ENCODE data around the gene ANKRD11.

The ANKRD11 gene

DNA sequence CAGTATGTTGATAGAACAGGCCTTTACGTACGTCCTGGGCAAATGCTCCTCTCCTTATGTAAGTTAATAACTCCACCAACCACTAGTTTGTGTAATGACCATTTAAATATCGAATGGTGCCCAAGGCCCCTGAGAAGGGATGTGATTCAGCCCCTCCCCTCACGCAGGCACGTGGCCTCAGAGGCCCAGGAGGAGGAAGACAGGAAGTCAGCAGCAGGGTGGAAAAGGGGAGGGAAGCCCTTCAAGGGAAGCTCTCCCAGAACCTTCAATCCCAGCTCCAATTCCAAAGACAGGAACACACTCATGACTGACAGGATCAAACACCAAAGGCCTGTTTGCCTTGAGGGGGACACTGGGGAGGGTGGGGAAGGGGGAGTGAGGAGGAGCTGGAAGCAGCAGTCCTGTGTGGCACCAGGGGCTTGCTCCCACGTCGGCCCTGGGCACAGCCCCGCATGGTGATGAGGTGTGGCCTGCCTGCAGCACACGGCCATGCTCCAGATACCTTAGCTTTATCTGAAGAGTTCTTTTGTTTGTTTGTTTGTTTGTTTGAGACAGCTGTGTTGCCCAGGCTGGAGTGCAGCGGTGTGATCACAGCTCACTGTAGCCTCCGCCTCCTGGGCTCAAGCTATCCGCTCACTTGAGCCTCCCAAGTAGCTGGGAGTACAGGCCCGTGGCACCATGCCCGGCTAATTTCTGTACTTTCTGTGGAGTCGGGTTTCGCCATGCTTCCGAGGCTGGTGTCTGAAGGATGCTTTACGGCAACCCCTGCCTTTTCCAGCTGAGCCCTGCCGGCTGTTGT is 167.8 kb downstream of the ANKRD11 start:
- DNase-seq (ENCODE audit: extremely low spot score, insufficient read length, low read depth) (no peak), FAIRE-seq (no peak)

DNA sequence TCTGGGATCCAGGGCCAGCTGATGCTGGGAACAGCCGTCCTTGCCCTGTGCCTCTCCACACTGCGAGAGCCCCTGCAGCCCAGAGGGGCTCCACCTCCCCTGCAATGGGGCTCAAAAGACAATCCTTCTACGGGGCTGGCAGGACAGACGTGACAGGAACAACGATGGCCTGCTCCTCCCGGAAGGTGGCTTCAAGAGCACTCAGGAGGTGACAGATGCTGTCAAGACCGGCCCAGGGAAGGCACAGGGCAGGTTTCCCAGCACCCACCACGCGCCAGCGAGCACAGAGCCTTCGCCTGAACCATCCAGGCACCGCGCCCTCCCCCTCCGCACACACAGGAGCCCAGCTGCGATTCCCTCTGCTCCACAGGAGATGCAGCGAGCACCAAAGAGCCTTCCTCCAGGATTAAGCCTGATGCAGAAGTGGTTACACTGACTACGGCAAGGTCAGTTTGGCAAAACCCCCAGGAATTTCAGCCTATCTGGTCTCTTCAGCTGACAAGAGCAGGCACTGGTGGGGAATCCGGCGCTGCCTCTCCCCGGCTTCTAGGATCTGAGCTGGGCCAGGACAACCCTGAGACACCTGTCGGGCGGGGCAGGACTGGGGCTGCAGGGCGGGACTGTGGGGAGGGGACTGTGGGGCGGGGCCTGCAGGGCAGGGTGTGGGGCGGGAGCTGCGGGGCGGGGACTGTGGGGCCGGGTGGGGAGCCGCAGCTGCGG is 169.4 kb downstream of the ANKRD11 start:
- FAIRE-seq (no peak), DNase-seq (ENCODE audit: extremely low spot score, insufficient read length, low read depth) (no peak)

DNA sequence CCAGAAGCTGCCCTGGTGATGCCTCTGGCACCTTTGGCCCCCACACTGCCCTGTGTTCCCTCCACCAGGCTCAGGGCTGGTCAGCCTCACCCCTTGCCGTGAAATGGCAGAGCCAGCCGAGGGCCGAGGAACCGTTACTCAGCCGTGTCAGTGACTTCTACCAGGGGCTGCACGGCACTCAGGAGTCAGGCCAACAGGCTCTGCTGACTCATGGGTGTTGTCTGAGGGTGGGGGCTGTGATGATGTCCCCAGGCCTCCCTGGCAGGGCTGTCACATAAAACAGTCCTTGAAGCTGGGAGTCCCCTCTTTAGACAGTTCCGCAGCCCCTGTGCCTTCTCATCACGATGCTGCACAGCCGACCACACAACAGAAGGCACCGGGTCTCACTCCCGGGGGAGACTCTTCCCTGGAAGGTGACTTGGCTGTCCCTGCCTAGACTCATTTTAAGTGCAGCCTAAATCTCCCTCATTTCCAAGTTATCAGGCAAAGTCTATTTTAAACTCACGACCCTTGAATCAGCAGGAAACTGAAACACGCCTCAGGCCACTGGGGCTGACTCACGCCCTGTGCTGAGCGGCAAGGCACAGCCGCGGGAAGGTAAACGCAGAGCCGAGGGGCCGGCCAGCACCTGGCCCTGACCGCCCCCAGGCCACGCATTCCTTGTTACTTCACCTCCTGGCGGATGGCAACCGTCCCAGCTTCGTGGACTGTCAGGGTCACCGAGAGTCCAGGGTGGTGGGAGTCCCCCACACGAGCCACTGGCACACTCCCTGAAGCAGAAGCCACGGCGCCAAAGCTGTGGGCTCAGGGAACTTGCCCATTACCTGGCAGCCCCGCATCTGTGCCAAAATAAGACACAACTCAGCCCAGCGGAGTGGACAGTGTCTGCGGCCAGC is 170.2 kb downstream of the ANKRD11 start:
- FAIRE-seq, result no peak

DNA sequence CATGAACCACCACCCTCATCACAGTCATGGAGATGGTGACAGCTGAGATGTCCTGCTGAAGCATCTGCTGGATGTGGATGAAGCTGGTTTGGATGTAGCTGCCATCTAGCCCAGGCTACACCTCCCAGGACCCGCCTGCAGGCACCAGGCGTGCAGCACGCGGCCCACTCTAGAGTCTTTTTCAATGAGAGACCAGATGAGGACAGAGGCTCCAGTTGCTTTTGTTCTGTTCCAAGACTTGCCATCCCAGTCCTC is 170.8 kb downstream of the ANKRD11 start:
- no peak for FAIRE-seq

More for the DNA sequence above, 170.2 kb downstream of the ANKRD11 start:
- DNase-seq (ENCODE audit: extremely low spot score, insufficient read length, low read depth), result no peak

DNA sequence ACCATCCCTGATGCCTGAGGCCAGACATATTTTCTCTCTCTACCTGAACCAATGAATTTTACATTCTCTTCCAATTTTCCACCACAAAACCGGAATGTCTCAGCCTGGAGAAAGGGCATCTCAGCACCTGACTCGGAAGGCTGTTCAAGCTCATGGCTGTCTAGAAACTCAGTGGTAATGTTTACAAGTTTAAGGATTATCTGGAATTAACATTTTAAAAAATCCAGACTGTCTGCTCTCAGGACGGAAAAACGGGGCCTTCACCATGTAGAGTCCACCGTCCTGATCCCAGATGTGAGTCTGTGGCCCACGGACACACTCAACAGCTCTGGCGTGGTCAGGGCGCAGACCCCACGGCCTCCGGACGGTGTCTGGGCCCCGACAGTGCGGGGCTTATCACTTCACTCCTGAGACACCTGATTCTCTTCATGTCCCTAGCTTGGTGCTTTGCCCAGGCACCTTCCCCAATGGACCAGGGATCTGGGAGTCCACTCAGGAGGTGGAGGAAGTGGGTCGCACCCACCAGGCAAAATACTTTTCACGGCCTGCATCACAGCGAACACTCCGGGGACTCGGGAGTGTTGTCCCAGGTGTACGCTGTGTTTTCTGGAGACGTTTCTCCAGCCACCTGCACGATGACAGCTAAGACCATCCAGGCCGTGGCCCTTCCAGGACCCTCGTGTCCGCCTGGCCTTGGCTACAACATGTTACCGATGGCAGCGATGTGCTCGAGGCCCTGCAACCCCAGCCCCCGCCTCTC is 171.3 kb downstream of the ANKRD11 start:
- DNase-seq (ENCODE audit: extremely low spot score, insufficient read length, low read depth), result no peak
- no peak for FAIRE-seq

More for the DNA sequence above, 170.8 kb downstream of the ANKRD11 start:
- no peak for DNase-seq (ENCODE audit: extremely low spot score, insufficient read length, low read depth)

DNA sequence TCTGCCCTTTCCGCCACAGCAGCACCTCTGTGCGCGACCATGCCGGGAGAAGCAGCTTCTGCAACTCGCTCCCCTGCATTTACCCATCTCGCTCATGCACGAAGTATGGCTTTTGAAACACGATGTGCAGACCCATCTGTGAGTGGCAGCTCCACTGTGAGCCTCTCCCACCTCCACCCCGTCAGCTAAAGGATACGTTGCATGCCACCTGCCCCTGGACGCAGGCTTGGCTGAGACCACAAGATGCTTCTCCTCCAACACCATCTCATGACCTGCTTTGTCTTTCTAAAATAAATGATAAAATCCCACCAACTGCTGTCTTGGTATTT is 172.0 kb downstream of the ANKRD11 start:
- DNase-seq (ENCODE audit: extremely low spot score, insufficient read length, low read depth), result no peak
- FAIRE-seq, result no peak

DNA sequence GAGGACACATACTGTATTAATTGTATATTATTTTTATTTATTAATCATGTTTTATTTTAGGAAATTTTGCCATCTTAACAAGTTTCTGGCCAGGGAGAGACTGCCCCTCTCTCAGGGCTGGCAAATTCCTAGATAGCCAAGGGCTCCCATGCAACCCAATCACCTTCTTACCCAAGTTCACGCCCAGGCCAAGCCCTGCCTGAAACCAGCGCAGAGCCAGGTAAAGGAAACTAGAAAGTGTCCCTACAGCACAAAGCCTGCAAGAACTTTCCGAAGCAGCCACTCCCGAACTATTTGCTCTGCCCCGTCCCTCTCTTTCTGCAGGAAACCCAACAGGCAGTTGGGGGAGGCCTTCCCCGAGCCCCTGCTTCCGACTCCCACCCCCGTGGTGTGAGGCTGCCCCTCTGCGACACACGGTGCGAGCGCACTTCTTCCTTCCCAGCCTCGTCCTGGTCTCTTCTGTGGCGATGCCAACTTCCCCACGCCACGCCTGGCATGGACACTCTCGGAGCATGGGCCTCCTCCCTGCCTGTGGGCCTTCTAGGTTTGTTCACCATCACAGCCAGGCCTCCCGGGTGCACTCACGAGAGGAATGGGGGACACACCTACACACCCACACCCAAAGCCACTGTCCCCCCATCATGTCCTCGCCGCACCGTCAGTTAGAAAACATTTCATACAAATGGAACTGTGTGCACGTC is 172.5 kb downstream of the ANKRD11 start:
- FAIRE-seq, result no peak
- no peak for DNase-seq (ENCODE audit: extremely low spot score, insufficient read length, low read depth)

DNA sequence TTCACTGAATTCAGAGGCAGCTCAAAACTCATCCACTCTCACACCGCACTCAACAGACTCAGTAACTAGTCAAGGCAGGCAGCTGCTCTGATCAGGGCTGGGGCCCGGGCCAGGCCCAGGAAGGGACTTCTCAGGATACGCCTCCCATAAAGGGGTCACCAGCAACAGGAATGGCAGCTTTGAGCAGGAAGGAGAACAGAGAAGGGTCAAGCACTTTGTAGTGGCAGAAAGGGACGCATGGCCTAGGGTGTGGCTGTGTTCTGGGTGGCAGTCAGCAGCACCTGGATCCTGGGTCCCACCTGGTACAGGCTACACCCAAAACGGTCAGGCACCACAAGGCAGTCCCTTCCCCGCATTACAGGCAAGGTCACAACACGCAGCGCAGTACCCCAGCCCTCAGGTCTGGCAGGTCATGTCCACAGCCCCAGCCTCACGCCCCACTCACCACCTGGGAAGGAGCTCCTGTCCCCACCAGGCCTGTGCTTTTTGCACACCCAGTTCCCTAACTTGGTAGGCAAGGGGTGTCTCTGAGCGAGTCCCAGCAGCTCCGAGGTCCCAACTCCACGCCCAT is 173.2 kb downstream of the ANKRD11 start:
- FAIRE-seq, result no peak
- no peak for DNase-seq (ENCODE audit: extremely low spot score, insufficient read length, low read depth)

DNA sequence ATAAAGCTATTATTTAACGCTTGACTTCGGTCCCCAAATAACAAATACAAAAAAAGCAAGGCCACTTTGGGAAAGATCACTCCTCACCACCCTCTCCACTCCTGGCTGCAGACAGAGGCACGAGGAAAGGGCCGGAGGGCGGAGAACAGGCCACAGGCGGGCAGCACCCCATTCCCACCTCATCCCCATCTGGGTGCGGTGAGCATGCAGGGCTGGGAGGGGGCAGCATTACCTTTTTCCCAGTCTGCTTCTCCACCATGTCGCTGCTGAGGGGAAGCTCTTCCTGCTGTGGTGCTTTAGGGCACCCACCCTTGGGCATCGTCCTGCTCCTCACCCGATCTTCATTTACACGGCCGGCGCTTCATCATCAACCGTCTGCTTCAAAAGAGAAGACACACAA is 173.7 kb downstream of the ANKRD11 start:
- DNase-seq (ENCODE audit: extremely low spot score, insufficient read length, low read depth), result no peak
- no peak for FAIRE-seq

DNA sequence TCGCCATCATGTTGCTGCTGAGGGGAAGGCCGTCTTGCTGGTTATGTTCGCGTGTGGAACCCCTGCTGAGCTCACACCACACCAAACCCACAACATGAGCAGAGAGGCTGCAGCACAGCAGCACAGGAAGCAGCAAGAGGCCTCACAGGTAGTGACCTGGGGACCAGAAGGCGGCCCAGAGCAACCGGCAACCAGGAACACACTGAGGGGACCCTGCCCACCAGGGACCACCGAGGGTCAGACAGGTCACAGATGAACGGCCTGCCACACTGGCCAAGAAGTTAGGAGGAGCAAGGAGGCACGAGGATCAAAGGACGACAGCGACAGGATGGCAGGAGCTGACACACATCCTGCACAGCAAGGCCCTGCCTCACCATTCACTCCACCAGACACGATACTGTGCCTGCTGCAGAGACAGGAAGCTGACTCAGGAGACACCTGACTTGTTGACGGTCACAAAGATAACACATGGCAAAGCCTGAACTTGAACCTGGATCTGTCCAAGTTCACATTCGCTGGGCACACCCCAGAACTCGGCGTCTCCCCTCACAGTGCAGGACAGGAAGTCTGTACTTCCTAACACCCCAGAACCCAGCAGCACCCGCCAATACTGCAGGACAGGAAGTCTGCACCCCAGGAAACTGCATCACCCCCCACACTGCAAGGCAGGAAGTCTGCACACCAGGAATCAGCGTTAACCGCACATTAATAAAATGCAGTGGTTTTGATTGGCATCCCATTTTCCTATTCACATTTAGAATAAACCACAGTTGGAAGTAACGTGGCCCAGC is 174.4 kb downstream of the ANKRD11 start:
- no peak for DNase-seq (ENCODE audit: extremely low spot score, insufficient read length, low read depth)
- peak; percentile 88 for FAIRE-seq

DNA sequence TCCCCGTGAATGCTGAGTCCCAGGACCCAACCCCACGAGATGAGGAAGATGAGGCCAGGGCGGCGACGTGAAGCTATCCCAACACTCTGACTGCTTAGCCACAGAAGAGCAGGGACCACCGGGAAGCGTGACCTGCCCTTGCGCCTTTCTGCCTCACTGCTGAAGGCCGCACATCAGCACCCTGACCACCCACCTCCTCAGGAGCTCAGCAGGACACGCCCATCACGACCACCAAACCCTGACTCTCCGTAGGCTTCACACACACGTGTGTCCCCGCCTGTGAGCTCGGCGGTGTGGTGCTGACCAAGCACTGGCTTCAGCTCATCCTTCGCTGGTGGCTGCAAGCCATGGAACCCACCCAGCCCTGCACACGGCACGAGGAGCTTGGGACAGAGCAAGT is 175.1 kb downstream of the ANKRD11 start:
- no peak for FAIRE-seq
- DNase-seq (ENCODE audit: extremely low spot score, insufficient read length, low read depth), result no peak

DNA sequence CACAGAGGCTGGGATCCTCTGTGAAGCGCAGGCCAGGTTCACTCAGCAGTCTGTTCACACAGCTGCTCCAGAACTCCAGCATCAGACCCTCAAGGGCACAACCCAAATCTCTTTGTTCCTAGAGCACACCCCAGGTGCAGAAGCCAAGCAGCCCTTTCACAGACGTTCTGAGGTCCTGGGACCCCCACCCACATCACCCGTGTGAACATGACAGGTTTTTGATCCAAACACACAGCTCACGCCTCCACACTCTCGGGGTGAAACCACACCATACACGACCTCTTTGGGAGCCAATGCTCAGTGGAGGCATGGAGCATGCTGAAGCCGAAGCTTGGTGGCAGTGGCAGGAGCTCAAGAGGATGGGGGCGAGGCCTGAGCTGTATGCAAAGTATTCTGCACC is 175.5 kb downstream of the ANKRD11 start:
- DNase-seq (ENCODE audit: extremely low spot score, insufficient read length, low read depth) (no peak), FAIRE-seq (no peak)

DNA sequence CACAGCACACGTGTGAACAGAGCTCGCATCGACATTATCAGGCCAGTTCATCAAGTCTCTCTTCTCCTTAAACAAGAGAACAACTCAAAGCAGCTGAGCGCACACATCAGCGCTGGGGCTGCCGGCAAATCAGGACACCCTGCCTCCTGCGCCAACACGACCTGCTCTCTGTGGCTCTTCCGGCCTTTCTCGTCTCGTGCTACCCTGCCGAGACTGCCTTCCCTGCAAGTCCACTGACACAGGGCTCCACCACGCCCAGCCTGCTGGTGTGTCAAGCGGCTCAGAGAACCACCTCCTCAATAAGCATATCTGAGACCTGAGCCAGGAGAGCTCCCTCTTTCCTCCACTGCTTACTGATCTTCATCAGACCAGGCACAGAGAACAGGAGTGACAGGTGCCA is 176.0 kb downstream of the ANKRD11 start:
- no peak for FAIRE-seq
- no peak for DNase-seq (ENCODE audit: extremely low spot score, insufficient read length, low read depth)

DNA sequence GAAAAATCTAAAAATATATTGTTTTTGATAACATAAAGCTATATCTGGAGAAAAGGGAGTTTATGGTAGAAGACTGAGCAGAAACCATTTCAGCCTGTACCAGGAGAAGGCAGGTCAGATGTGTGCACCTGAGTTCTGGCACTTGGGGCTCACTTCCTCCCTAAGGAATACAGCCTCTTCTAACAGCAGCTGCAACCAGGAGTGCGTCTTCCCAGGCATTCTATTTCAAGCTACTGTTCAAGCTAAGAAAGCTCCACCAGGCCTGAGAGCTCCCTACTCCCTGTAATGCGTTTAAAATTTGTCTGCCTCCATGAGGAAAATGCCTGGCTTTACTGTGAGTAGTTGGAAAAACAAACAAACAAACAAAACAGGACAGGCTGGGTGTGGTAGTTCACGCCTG is 176.8 kb downstream of the ANKRD11 start:
- DNase-seq (ENCODE audit: extremely low spot score, insufficient read length, low read depth), result no peak
- no peak for FAIRE-seq

DNA sequence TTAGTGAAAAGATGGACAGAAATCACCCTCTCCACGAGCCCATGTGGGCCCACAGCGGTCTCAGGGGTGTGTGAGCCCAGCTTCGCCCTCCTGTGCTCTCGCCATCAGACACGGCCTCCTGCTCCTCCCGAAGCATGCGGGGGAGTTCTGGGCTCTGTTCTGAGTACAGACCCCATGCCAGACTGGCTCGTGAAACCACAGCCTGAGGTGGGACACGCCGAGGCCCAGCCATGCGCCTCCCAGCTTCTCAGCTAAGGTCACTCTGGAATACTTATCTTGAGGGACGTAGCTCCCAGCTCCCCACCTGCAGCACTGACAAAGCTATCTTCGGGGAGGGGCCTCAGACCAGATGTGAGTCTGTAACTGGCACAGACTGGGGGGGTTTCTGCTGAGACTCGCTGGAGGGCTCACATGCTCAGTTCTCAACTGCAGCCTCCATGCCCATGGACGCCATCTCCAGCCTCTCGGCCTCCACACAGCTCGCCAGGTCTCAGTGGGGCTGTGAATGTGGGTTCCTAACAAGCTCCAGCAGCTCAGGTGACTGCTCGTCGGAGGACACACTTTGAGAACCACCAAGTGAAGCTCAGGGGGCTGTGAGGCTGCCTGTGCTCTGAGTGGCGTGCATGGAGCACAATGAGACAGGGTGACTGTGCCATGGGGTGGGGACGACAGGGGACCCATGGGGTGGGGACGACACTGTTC is 177.6 kb downstream of the ANKRD11 start:
- DNase-seq (ENCODE audit: extremely low spot score, insufficient read length, low read depth), result no peak
- FAIRE-seq, result no peak

DNA sequence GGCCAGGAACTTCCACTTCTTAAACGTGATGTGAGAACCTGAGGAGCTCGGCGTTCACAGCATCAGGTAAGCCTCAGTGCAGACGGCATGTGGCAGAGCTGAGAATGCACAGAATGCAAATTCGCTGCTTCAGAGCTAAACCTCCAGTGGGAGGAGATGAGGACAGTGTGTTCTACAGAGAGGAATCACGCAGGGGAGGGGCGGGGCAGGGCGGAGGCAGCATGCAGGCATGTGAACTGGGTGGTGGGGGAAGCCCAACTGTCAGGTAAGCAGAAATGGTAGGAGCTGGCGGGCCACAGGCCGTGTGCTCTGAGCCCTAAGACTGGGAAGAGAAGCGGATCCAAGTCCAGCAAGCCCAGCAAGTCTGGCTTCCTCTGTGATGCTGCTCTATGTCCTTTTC is 178.2 kb downstream of the ANKRD11 start:
- FAIRE-seq (no peak), DNase-seq (ENCODE audit: extremely low spot score, insufficient read length, low read depth) (no peak)

DNA sequence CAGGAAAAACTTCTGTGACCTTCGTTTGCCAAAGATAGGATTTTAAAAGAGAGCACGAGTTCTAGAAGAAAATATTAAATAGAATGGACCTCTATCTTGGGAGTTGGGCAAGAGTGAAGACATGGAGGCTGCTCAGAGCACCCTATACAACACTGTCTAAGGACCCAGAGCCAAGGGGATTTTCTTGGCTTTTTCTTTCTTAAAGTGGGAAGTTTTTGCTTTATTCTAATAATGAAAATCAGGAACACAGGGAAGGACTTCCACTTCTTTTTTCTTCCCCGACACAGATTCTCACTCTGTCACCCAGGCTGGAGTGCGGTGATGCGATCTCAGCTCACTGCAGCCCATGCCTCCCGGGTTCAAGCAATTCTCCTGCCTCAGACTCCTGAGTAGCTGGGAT is 178.7 kb downstream of the ANKRD11 start:
- DNase-seq (ENCODE audit: extremely low spot score, insufficient read length, low read depth) (no peak), FAIRE-seq (no peak)
